HTR-8/SVneo (cell line): ENCODE results near the gene SIGLEC12.
"Not testable (repeated sequence)": the region's sequence is repeated elsewhere in the genome, so short reads cannot be mapped to it uniquely, and the experiment has no call there.

Experiments
- DNase-seq: peaks from one replicate; pipeline ENCODE4 v3.0.0; 2011; ENCODE audit warnings: low spot score, mixed read lengths; ENCODE audit not compliant: insufficient read length
- FAIRE-seq: peaks from 2 replicates; lab custom pipeline; 2011; peaks lifted over from hg19 to GRCh38; lab: Jason Lieb, UNC

Gene SIGLEC12

DNA sequence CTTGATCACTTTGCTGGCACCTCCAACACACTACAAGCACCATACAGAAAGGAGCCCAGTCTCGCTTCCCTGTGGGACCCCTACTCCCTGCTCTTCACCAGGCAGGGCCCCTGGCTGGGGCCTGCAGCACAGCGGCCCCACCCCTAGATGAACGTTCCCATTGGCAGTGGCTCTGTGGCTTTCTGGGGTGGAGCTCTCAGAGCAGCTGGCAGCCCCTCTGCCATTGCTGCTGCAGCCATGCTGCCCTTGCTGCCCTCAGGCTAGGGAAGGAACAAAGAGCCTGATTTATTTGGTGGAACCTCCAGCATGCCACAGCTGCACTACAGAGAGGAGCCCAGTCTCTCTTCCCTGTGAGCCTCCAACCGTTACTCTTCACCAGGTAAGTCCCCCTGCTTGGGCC lies 24.1 kb upstream of the SIGLEC12 start:
- DNase-seq (no peak), FAIRE-seq (no peak)

DNA sequence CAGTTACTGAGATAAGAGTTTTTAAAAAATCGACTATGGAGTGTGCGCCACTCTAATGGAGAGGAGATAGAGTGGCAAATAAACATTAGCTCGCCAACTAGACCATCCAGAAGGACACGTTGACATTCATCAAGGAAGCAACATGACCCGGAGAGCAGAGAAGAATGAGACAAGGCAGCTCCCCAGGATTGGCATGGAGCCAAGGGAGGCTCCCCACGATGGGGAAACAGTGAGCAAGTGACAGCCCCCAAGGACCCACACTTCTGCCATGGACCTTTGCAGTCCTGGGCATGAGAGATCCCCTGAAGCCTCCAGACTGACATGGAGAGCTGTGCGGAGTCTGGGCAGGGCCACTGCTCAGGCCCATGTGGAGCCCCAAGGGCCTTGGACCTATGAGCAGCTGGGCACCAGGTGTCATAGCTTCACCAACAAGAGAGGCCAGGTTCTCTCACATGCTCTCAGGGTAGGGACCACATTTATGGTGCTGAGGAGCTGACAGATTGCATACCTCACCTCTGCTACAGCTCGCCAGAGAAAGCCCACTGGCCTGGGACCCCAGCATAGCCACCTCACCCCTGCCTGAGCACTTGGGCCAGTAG lies 23.2 kb upstream of the SIGLEC12 start:
- DNase-seq (no peak), FAIRE-seq (no peak)

DNA sequence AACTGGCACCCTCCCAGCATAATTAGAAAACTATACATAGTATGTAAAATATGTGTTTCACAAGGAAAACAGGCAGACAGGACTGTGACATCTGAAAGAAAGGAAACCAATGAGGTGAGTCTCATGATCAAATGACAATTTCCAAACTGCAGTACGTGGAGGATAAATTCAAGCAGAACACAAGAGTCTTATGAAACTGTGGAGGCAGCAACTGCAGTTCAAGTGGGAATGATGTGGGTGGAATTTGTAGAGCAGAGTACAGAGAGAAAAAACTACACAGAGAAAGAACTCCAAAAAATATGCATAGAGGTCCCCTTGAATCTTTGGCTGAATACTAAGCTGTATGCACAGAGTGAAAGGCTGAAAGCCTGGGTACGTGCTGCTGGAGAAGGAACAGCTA lies 20.2 kb upstream of the SIGLEC12 start:
- no peak for DNase-seq
- no peak for FAIRE-seq

DNA sequence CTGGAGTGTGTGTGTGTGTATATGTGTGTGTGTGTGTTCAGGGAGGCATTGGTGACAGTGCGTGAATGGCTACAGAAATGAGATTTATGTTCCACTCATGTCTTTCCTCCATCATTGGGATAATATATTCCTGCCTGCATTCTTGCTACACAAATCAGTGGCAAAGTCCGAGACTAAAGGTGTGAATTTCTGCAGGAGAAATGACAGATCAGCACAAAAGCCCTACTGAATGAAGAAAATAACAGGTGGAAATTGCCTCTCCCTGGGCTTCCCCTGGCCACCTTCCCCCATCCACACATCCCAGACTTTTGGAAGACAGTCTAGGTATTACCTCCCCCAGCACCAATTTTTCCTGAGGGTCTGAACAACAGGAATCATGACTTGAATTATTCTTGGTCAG lies 19.8 kb upstream of the SIGLEC12 start:
- no peak for DNase-seq
- no peak for FAIRE-seq

DNA sequence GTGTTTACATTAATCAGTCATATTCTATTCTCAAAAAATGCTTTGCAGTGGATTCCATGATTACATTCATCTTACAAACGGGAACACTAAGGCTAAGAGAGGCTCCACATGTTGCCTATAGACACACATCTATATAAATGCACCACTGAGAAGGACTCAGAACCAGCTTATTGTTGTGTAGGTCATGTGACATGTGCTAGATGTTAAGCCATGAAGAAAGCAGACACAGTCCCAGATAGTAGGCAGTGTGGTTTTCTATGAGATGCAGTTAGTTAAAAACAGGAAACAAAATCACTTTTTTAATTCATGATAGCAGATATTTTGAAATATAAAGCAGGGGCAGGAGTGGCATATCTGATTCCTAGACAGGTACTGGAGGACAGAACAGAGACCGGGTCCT lies 19.1 kb upstream of the SIGLEC12 start:
- no peak for DNase-seq
- no peak for FAIRE-seq

DNA sequence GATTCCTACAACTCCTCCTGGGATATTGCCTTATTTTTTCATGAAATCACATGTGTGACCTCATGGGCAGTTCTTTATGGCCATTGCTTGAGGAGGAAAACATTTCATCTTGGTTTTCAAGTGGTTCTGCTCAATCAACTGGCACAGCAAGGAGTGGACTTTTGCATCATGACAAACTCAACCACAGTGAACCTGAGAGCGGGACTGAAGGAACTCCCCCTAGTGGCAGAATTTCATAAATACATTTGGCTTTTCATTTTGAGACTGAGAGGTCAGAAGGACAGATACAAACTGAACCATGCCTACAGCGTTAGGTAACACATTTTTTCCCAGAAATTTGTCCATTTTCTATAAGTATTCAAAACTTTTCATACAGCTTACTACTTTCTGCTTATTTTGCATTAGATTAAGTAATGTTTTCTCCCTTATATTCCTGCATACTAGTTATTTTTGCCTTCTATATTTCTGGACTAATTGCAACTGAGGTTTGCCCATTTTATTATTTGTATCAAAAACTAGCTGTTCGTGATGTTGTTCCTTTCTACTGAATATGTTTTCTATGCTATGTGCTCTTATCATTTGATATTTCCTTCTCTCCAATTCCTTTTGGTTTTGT lies 13.4 kb upstream of the SIGLEC12 start:
- peak; percentile 54 for DNase-seq
- no peak for FAIRE-seq

DNA sequence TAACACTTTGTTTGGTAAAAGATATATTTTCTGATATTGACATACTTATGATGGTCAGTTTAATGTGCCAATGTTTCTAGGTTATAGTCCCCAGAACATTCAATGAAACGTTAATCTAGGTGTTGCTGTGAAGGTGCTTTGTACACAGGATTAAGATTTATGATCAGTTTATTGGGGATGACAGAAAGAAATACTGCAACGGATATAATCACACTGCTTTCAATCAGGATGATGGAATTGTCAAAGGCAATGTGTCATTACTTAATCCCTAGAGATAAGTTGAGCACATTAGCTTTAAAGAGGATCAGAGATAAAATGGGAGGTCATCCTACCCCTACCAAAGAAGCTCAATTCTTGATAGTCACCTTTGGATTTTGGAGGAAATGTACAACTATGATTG lies 12.4 kb upstream of the SIGLEC12 start:
- no peak for FAIRE-seq
- DNase-seq, result no peak

GRCh38 chr19:51511353-51511752 lies 9.8 kb upstream of the SIGLEC12 start:
- FAIRE-seq, result no peak
- DNase-seq, result no peak

GRCh38 chr19:51509823-51510660 lies 8.4 kb upstream of the SIGLEC12 start:
- FAIRE-seq, result no peak
- DNase-seq, result no peak

DNA sequence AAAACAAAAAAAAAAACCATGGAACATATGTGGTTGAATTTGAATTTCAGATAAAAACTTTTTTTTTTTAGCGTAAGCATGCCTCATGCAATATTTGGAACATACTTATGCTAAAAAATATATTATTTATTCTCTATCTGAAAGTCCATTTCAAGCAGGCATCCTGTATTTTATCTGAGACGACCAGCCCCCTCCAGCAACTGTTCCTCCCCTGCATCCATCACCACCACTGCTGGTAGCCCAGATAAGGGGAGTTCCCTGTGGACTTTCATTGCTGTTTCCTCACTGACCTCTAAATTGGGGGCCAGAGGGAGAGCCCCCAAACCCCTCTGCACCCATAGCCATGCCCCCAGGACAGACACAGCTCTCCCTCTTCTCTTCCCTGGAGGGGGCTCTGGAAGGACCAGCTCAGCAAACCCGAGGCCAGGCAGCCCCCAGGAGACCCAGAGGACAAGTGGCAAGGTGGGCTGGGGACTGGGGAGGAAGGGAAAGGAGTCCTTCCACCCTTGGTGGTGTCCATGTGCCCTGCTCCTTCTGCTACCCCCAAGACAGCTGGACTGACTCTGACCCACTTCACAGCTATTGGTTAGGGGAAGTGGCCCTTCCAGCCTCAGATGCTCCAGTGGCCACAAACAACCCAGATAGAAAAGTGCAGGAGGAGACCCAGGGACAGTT lies 6.6 kb upstream of the SIGLEC12 start:
- DNase-seq (no peak), FAIRE-seq (no peak)

- DNase-seq (no peak), FAIRE-seq (no peak)
Observed at GRCh38 chr19:51507640-51508058, 6.0 kb upstream of the SIGLEC12 start.

DNA sequence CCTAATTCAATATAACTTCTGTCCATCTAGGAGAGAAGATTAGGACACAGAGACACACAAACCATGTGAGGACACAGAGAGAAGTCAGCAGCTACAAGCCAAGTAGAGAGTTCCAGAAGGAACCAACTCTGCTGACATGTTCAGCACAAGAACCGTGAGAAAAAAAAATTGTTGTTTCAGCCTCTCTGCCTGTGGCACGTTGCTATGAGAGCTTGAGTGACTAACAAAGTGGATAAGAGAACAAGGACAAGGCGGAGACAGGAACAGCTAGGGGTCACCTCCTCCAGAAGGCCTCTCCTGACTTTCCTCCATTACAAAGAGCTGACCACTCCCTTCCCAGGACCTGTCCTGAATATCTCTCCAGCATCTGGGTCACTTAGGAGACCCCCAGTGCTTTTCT lies 5.6 kb upstream of the SIGLEC12 start:
- DNase-seq, result no peak
- FAIRE-seq, result no peak

GRCh38 chr19:51505904-51506303 lies 4.3 kb upstream of the SIGLEC12 start:
- FAIRE-seq (no peak), DNase-seq (no peak)

GRCh38 chr19:51503896-51504295 lies 2.3 kb upstream of the SIGLEC12 start:
- DNase-seq (no peak), FAIRE-seq (no peak)

- FAIRE-seq, result no peak
Observed at GRCh38 chr19:51503286-51503817, 1.8 kb upstream of the SIGLEC12 start.

GRCh38 chr19:51500931-51501330 lies 669 bp downstream of the SIGLEC12 start:
- peak; percentile 36 for FAIRE-seq
- not testable (repeated sequence) for DNase-seq

More at GRCh38 chr19:51503286-51503817, 1.8 kb upstream of the SIGLEC12 start:
- DNase-seq, result no peak

DNA sequence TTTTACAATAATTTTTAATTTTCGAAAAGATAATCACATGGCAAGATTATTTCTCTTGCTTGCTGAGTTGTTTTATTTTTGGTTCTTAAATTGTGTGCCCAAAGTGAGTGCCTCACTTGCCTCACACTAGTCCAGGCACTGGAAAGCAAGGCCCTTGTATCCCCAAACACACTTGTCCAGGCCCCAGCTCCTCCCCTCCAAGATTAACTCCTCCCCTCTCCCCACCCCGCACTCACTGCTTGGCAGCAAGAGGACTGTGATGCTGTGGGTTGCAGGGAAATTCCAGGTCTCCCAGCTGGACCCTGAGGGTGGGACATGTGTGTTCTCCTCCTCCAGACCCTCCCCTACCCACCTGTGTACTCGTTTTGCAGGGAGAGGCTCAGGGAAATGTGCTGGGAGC lies 3.9 kb downstream of the SIGLEC12 start:
- FAIRE-seq, result no peak
- no peak for DNase-seq

- no peak for FAIRE-seq
- no peak for DNase-seq
Observed at GRCh38 chr19:51493776-51494175, 7.8 kb downstream of the SIGLEC12 start.

DNA sequence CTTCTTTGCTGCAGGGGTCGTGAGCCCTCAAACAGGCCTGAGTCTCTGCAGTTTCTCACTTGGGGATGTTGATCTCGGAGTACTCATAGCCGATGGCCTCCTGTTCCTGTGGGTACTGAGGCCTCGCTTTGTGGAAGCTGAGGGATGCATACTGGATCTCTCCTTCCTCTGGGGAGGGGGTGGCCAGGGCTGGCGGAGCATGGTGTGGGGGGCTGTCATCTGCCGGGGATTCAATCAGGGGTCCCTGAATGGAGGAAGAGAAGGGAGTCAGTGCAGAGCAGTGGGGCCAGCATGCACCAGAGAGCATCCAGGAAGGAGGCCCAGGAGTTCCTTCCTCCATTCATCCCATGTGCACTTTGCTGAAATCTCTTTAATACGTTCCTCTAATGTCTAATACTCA lies 10.0 kb downstream of the SIGLEC12 start:
- FAIRE-seq (no peak), DNase-seq (no peak)

- no peak for FAIRE-seq
- no peak for DNase-seq
Observed at GRCh38 chr19:51490676-51491075, 10.9 kb downstream of the SIGLEC12 start.

DNA sequence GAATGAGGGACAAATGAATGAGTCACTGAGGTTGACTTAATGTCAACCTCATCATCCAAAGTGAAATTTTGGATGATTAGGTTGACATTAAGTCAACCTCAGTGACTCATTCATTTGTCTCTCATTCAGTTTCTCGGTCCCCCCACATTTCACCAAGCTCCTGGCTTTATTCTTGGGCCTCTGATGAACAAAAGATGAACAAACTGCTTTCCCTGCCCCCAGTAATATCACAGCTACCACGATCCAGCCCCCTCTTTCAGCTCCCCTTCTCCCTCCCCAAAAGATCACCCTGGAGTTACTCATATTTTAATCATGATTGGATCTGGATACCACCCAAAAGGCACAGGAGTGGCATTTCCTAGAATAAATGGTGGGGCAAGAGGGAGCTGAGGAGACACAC lies 12.5 kb downstream of the SIGLEC12 start:
- FAIRE-seq (no peak), DNase-seq (no peak)
